Colonic mucosa (tissue), 4 donors: ENCODE results near the gene PIK3C3. TPM values are rescaled to one million over a fixed set of nuclear protein-coding genes. Genes with fewer than 3 reads are reported as not detected.

Source experiments
- DNase-seq: peaks from one replicate; pipeline ENCODE4 v3.0.0-alpha.2; 2020
- H3K27ac ChIP-seq: fragments of 200-600 bp; one replicate; pipeline ENCODE4 v1.8.0; 2021
- H3K27me3 ChIP-seq: fragments of 200-600 bp; one replicate; pipeline ENCODE4 v1.8.0; 2021
- H3K36me3 ChIP-seq: fragments of 200-600 bp; one replicate; pipeline ENCODE4 v1.8.0; 2021
- H3K4me1 ChIP-seq: fragments of 200-600 bp; one replicate; pipeline ENCODE4 v1.8.0; 2021; ENCODE audit warnings: mild to moderate bottlenecking
- H3K4me3 ChIP-seq: fragments of 200-600 bp; one replicate; pipeline ENCODE4 v1.8.0; 2021
- H3K9ac ChIP-seq, 2 donors: one replicate each; pipeline ENCODE4 v1.7.0; 2013; ENCODE audit warnings: control low read depth in 2 of 2, low read depth in 2 of 2, low read length in 2 of 2
- H3K9me3 ChIP-seq: fragments of 200-600 bp; one replicate; pipeline ENCODE4 v1.8.0; 2021
- CTCF ChIP-seq: fragments of 200-600 bp; IDR thresholded peaks from one replicate; pipeline ENCODE4 v1.8.0; 2022; ENCODE audit warnings: antibody characterized with exemption, mild to moderate bottlenecking
- intact Hi-C: fragments of 100-400 bp; cut with DNase I; formaldehyde crosslinking; loops from one replicate; pipeline ENCODE4 v1.14.1; 2022
- total RNA-seq, 2 donors: library from RNA; stranded (reverse); fragmentation: NEBNext Ultra II Directional in 1 of 2; extraction: Animal tissue kit (Norgen Biotek cat#: 25700) in 1 of 2; gene quantifications; one replicate each; pipeline ENCODE4 v1.2.1, GENCODE V29; 2021
- donor health status: healthy.
- donor health status: DM: no; HTN: no; CAD: no.
- donor health status: DM: no; HTN: no; CAD: no.

Gene PIK3C3
- total RNA-seq, 2 donors from 2014 or later, result 32.0 to 40.3 TPM

- no peak overlapping the region for H3K4me3 ChIP-seq
- intact Hi-C loops, result no loop called here
- DNase-seq, result no peak
- H3K27me3 ChIP-seq, result no peaks in the 10 kb centered on the region
- no peak for TF ChIP-seq CTCF
- no peak overlapping the region for H3K27ac ChIP-seq
- H3K9ac ChIP-seq, result no peak overlapping the region
- H3K36me3 ChIP-seq, result no peaks in the 10 kb centered on the region
- H3K4me1 ChIP-seq, result no peaks in the 10 kb centered on the region
- H3K9me3 ChIP-seq, result no peaks in the 10 kb centered on the region
These were observed 114.0 kb downstream of the PIK3C3 start for GRCh38 chr18:42069036-42069435.

GRCh38 chr18:42072407-42072806 is 117.4 kb downstream of the PIK3C3 start:
- TF ChIP-seq CTCF, result no peak
- H3K4me1 ChIP-seq, result no peaks in the 10 kb centered on the region
- H3K9ac ChIP-seq, result no peak overlapping the region
- H3K9me3 ChIP-seq, result no peaks in the 10 kb centered on the region
- H3K4me3 ChIP-seq, result no peak overlapping the region
- H3K27me3 ChIP-seq, result no peaks in the 10 kb centered on the region
- no peak for DNase-seq
- no peaks in the 10 kb centered on the region for H3K36me3 ChIP-seq
- intact Hi-C loops, result no loop called here
- no peak overlapping the region for H3K27ac ChIP-seq

GRCh38 chr18:42074704-42075103 is 119.7 kb downstream of the PIK3C3 start:
- H3K36me3 ChIP-seq, result no peaks in the 10 kb centered on the region
- no peak for DNase-seq

GRCh38 chr18:42078711-42079110 is 123.7 kb downstream of the PIK3C3 start:
- intact Hi-C loops, result no loop called here
- no peaks in the 10 kb centered on the region for H3K36me3 ChIP-seq
- H3K9me3 ChIP-seq, result no peaks in the 10 kb centered on the region
- no peaks in the 10 kb centered on the region for H3K4me1 ChIP-seq
- no peak overlapping the region for H3K4me3 ChIP-seq
- H3K27me3 ChIP-seq, result no peaks in the 10 kb centered on the region
- TF ChIP-seq CTCF, result no peak
- no peak overlapping the region for H3K27ac ChIP-seq
- H3K9ac ChIP-seq, result no peak overlapping the region
- DNase-seq, result no peak

More at GRCh38 chr18:42074704-42075103, 119.7 kb downstream of the PIK3C3 start:
- Histone ChIP-seq H3K27me3 (no peaks in the 10 kb centered on the region), H3K9me3 (no peaks in the 10 kb centered on the region), H3K27ac (no peak overlapping the region), H3K4me1 (no peaks in the 10 kb centered on the region), H3K9ac (no peak overlapping the region), H3K4me3 (no peak overlapping the region)
- intact Hi-C loops, result no loop called here
- no peak for TF ChIP-seq CTCF

- Histone ChIP-seq H3K27me3 (no peaks in the 10 kb centered on the region), H3K4me3 (no peak overlapping the region), H3K27ac (no peak overlapping the region), H3K9me3 (no peaks in the 10 kb centered on the region), H3K9ac (no peak overlapping the region), H3K4me1 (no peaks in the 10 kb centered on the region), H3K36me3 (no peaks in the 10 kb centered on the region)
- TF ChIP-seq CTCF, result no peak
- no peak for DNase-seq
- intact Hi-C loops, result no loop called here
These were observed 125.3 kb downstream of the PIK3C3 start for GRCh38 chr18:42080340-42080739.
